Left ventricle myocardium inferior (tissue), 1 donor: ENCODE measurements around the gene C14orf132. TPM values are rescaled to one million over a fixed set of nuclear protein-coding genes. Genes with fewer than 3 reads are reported as not detected.

ENCODE experiments used
- DNase-seq: peaks from one replicate; pipeline ENCODE4 v3.0.0-alpha.2; 2020
- H3K27ac ChIP-seq: fragments of 200-600 bp; replicated peaks from 2 replicates; pipeline ENCODE4 v1.8.0; 2021
- H3K27me3 ChIP-seq: fragments of 200-600 bp; 2 replicates; pipeline ENCODE4 v1.8.0; 2021; ENCODE audit warnings: low read depth
- H3K36me3 ChIP-seq: fragments of 200-600 bp; 2 replicates; pipeline ENCODE4 v1.8.0; 2021
- H3K4me1 ChIP-seq: fragments of 200-600 bp; 2 replicates; pipeline ENCODE4 v1.8.0; 2021
- H3K4me3 ChIP-seq: fragments of 200-600 bp; 2 replicates; pipeline ENCODE4 v1.8.0; 2021; ENCODE audit warnings: mild to moderate bottlenecking, moderate library complexity
- H3K9me3 ChIP-seq: fragments of 200-600 bp; replicated peaks from 2 replicates; pipeline ENCODE4 v1.8.0; 2021
- intact Hi-C: fragments of 100-400 bp; cut with micrococcal nuclease; formaldehyde crosslinking; loops from one replicate; pipeline ENCODE4 v1.11.0; 2022
- total RNA-seq: library from RNA; stranded (reverse); fragmentation: NEBNext Ultra II Directional; extraction: Animal tissue kit (Norgen Biotek cat#: 25700); gene quantifications from one replicate; pipeline ENCODE4 v1.2.1, GENCODE V29; 2021
- TF ChIP-seq, protein P1 (sequence below): fragments of 200-600 bp; IDR thresholded peaks from 2 replicates; pipeline ENCODE4 v1.8.0; 2021; ENCODE audit warnings: antibody characterized with exemption, mild to moderate bottlenecking, borderline replicate concordance
- donor health status: DM: no; HTN: yes; CAD: no; lungs with severe emphysema.

C14orf132 gene
- total RNA-seq, 1 donor from 2014 or later = 4.8 TPM

- TF ChIP-seq, protein P1, sequence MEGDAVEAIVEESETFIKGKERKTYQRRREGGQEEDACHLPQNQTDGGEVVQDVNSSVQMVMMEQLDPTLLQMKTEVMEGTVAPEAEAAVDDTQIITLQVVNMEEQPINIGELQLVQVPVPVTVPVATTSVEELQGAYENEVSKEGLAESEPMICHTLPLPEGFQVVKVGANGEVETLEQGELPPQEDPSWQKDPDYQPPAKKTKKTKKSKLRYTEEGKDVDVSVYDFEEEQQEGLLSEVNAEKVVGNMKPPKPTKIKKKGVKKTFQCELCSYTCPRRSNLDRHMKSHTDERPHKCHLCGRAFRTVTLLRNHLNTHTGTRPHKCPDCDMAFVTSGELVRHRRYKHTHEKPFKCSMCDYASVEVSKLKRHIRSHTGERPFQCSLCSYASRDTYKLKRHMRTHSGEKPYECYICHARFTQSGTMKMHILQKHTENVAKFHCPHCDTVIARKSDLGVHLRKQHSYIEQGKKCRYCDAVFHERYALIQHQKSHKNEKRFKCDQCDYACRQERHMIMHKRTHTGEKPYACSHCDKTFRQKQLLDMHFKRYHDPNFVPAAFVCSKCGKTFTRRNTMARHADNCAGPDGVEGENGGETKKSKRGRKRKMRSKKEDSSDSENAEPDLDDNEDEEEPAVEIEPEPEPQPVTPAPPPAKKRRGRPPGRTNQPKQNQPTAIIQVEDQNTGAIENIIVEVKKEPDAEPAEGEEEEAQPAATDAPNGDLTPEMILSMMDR = no peak
- Histone ChIP-seq H3K4me3 (no peak overlapping the region), H3K27me3 (peaks cover 38% of the 10 kb centered on the region), H3K9me3 (no peaks in the 10 kb centered on the region), H3K36me3 (no peaks in the 10 kb centered on the region), H3K27ac (peak overlapping the region; percentile 27), H3K4me1 (peaks cover 6% of the 10 kb centered on the region)
- intact Hi-C loops = no loop called here
- DNase-seq = no peak
These were observed 14.6 kb downstream of the C14orf132 start for GRCh38 chr14:96053600-96054381.

DNA sequence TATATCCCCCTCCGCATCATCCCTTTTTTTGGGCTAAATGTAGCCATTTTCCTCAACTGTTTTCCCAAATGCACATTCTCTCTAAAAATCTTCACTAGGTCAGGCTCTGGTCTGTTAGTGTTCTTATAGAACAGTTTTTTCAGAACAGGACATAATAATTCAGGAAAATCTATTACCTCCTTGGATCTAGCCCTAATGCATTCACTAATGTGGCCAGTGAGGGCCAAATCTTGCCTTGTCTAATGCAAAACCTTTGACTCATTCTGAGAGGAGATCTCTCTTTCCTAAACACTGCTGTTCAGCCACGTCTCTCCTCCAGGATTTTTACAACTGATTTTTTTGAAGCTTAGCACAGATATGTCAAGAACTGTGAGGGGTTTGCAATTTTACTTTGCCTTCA lies 15.5 kb downstream of the C14orf132 start:
- Histone ChIP-seq H3K36me3 (no peaks in the 10 kb centered on the region), H3K4me3 (no peak overlapping the region), H3K27me3 (peaks cover 41% of the 10 kb centered on the region), H3K4me1 (peaks cover 6% of the 10 kb centered on the region), H3K27ac (no peak overlapping the region), H3K9me3 (no peaks in the 10 kb centered on the region)
- DNase-seq = no peak
- TF ChIP-seq, protein P1 = no peak
- intact Hi-C loops = no loop called here

DNA sequence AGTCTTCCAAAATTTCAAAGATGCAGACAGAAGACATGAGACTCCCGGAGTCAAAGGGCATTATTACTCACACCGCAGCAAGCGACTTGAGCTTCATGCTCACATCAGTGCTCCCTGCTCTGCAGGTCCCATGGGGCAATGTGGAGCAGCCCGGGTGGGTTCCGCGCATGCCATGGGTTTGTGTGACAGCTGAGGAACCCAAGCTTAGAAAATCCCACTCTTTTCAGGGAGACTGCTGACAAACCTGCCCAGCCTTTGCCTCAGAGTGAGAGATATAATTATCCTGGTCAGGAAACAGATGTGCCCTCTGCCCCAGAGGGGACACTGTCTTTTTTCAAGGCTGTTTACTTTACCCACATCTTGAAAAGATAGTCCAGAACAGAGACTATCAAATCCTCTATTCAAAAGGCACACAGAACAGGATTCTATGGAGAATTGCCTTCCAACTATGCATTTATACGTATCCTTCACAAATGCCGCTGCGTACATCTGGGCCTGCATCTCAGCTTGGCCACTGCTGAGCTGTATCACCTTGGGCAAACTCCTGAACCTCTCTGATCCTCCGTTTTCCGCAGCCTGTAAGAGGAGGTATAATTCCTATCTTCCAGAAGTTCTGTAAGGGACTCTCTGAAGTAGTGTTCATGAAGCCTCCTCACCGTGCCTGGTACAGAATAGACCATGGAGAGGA lies 16.0 kb downstream of the C14orf132 start:
- peaks cover 6% of the 10 kb centered on the region for H3K4me1 ChIP-seq
- H3K27ac ChIP-seq = no peak overlapping the region
- H3K27me3 ChIP-seq = peaks cover 47% of the 10 kb centered on the region
- H3K36me3 ChIP-seq = no peaks in the 10 kb centered on the region
- intact Hi-C loops = no loop called here
- no peak for DNase-seq
- TF ChIP-seq, protein P1 = no peak
- H3K4me3 ChIP-seq = no peak overlapping the region
- H3K9me3 ChIP-seq = no peaks in the 10 kb centered on the region

GRCh38 chr14:96055753-96056508 lies 16.8 kb downstream of the C14orf132 start:
- intact Hi-C loops = no loop called here
- Histone ChIP-seq H3K27me3 (peaks cover 54% of the 10 kb centered on the region), H3K9me3 (no peaks in the 10 kb centered on the region), H3K36me3 (no peaks in the 10 kb centered on the region), H3K27ac (no peak overlapping the region), H3K4me3 (no peak overlapping the region), H3K4me1 (peaks cover 6% of the 10 kb centered on the region)
- TF ChIP-seq, protein P1 = no peak
- no peak for DNase-seq
